GM08714 (cell line): Measurements from ENCODE around the gene ACSL3.

ENCODE experiments used
- H3K4me3 ChIP-seq: fragments of 200-500 bp; sonication (Bioruptor generic); 2 replicates; pipeline ENCODE4 v1.5.1; 2014; ENCODE audit warnings: mild to moderate bottlenecking, low read length, inconsistent platforms
- ZNF274 ChIP-seq: IDR thresholded peaks from 2 replicates; pipeline ENCODE4 v1.6.1; 2012; ENCODE audit warnings: mild to moderate bottlenecking, low read depth, low read length

The ACSL3 gene

DNA sequence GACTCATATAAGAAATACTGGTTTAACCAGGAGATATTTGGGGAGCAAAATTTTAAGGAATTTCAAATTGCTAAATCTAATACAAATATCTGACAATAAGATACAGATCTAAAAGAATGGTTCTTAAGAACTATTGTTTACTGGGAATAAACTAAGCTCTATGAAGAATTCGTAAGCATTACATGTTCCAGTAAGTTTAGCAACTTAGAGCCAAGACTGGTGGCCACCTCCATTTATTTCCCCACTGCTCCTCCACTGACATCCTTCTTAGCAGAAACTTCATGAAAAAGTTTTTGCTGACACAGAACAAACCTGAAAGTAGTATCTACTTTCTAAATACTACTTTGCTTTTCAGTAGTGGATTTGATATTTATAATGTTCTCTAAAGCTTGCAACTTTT, 83.0 kb downstream of the ACSL3 start:
- H3K4me3 ChIP-seq, result no peak overlapping the region
- TF ChIP-seq ZNF274, result no peak

DNA sequence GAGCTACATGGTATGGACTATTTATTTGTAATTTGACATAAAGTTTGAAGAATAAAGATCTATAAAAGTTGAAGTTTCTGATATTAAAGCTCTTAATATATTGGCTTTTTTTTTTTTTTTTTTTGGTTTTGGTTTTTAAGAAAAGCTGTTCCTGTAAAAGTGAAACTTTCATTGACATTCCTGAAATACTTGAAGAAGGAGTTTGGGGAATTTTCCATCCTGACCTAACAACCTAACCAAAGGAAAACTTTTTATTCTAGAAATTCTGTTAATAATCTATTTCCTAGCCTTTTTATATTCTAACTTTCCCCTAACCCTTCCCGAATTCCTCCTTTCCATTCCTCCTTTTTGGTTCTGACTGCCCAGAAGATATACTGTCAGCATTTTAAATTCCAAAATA, 83.7 kb downstream of the ACSL3 start:
- H3K4me3 ChIP-seq, result no peak overlapping the region
- TF ChIP-seq ZNF274, result no peak

DNA sequence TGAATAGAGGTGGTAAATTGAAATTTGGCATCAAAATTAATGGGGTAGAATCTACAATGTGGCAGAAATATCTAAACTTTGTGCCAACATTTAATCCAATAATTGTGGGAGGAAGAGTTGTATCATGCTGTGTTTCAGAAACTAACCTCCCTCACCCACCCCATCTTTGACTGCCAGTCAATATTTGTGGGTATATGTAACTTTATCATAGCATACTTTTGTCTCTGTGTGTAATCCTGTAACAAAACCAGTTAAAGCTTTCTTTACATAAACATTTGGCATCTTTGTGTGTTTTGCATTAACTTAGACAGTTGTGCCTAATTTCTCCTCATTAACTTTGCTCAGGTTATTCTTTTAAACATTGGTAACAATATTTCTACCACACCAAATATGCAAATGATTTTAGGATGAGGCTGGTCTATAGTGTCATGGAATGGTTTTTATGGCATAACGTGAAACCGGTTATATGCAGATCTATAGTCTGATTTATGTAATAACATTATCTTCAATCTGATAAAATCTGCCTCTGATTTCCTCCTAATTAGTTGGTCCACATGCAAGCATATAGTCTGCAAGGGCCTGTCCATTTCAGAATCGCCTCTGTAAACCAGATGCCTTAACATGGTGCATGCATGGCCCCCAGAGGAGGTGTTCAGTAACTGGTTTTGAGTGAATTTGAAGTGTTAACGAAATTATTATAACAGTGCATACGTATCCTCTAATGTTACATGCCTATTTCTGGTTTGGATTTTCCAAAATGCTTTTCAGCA, 84.3 kb downstream of the ACSL3 start:
- TF ChIP-seq ZNF274, result no peak

DNA sequence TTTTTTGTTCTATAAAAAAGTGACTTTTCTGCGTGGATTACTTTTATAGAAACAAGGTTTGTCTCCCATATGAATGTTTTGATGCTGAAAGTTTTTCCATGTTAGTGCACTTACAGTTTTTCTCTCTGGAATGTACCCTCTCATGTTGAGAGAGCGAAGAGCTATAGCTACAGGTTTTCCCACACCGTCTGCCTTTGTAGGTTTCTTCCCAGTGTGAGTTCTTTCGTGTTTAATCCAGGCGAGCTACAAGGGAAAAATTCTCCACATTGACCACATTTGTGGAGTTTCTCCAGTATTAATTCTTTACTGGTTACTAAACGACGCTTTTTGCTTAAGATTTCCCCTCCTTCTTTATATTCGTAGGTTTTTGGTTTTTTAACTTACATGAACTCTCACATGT, 85.1 kb downstream of the ACSL3 start:
- no peak for TF ChIP-seq ZNF274
- H3K4me3 ChIP-seq, result no peak overlapping the region

More for the DNA sequence above, 84.3 kb downstream of the ACSL3 start:
- H3K4me3 ChIP-seq, result no peak overlapping the region

- no peak overlapping the region for H3K4me3 ChIP-seq
- no peak for TF ChIP-seq ZNF274
These were observed 86.0 kb downstream of the ACSL3 start for GRCh38 chr2:222946700-222947287.

DNA sequence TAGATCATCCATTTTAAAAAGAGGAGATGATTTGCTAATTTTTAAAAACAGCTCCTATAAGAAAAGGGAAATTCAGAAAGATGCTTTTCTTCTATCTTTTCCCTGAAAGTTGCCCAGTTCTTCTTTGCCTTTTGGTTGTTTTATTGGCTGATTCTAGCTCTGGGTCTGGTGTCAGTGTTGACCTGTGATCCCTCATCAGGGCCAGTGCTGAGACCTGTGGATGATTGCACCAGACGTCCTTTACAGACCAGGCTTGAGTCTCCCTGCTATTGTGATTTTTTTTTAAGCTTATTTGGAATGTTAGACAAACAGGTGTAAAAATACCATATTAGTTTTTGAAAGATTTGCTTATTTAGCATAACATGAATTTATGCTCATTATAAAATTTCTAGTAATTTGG, 88.2 kb downstream of the ACSL3 start:
- no peak for TF ChIP-seq ZNF274
- no peak overlapping the region for H3K4me3 ChIP-seq

DNA sequence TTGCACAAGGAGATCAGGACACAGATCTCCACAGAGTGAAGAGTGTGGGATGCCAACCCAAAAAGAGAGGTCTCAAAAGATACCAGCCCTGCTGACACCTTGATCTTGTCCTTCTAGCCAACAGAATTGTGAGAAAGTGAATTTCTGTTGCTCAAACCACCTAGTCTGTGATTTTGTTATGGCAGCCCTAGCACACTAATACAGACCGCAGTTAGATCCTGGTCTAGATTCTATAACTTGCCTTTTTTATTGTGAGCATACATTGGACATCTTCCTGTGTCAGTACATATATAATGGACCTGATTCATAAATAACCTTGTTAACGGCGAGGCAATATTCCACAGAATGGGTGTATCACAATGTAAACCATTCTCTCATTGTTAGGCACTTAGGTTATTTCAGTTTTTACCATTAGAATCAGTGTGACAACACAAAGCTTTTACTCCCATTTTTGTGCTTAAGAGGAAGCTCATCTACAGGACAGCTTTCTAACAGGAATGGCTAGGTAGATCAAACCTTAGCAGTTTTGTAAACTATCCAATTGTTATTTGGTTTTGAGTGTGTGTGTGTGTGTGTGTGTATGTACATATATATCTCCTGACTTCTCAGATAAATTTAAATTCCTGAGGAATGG, 89.0 kb downstream of the ACSL3 start:
- H3K4me3 ChIP-seq, result no peak overlapping the region
- TF ChIP-seq ZNF274, result no peak

DNA sequence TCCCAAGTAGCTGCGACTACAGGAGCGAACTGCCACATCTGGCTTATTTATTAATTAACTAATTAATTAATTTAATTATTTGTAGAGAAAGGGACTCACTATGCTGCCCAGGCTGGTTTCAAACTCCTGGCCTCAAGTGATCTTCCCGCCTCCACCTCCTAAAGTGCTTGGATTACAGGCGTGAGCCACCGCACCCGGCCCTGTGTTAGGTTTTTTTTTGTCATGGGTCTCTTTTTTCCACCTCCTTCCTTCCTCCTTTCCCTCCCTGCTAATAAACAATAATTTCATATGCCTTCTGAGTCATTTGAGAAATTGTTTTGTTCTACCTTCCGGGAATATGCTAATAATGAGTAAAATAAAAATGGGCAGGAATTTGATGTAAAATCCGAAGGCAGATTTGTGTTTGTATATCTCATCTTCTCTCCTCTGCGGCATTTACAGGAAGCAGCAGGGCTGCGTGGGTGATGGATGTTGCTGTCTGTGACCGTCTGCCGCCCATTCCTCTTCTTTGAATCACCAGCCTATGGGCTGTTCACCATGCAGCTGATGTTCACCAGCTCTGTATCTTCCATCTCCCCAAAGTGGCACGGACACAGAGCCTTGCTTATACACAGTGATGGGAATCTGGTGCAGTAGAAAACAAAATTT, 89.9 kb downstream of the ACSL3 start:
- TF ChIP-seq ZNF274, result no peak
- H3K4me3 ChIP-seq, result no peak overlapping the region

DNA sequence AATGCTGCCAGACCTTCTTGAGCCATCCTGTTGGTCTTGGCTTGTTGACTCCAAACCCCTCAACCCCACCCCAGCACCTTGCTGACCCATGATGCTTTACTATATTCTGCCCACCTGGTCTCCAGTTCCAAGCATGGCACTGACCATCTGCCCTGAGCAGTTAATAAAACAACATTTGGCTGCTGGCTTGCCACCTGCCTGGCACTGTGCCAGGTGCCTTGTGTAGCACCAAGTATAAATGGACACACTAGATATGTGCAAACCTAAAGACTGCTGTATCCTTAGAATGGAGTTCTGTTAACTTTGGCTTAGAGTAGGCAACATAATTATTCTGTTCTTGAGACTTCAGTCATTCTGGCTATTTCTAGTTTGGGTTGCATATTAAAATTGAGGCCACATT, 91.4 kb downstream of the ACSL3 start:
- H3K4me3 ChIP-seq, result no peak overlapping the region
- no peak for TF ChIP-seq ZNF274

DNA sequence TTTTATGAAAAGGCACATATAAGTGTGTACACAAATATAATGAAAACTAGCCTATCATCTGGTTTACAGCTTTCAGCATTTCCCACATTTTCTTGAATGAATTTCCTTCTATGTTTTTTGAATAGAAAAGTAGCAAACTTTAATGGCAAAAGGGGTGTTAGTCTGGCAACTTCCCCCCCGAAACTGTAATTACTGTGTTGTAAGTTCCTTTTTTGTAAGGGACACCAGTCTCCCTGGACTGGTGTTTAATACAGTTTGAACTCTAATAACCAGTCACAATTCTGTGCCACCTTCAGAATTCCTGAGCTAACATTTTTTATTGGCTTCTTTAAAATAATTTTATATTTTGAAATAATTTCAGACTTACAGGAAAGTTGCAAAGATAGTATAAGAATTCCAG, 94.2 kb downstream of the ACSL3 start:
- TF ChIP-seq ZNF274, result no peak

GRCh38 chr2:222959358-222959757, 98.5 kb downstream of the ACSL3 start:
- no peak for TF ChIP-seq ZNF274
- H3K4me3 ChIP-seq, result no peak overlapping the region

More for the DNA sequence above, 94.2 kb downstream of the ACSL3 start:
- H3K4me3 ChIP-seq, result no peak overlapping the region

- H3K4me3 ChIP-seq, result no peak overlapping the region
These were observed 99.3 kb downstream of the ACSL3 start for GRCh38 chr2:222960126-222960525.

DNA sequence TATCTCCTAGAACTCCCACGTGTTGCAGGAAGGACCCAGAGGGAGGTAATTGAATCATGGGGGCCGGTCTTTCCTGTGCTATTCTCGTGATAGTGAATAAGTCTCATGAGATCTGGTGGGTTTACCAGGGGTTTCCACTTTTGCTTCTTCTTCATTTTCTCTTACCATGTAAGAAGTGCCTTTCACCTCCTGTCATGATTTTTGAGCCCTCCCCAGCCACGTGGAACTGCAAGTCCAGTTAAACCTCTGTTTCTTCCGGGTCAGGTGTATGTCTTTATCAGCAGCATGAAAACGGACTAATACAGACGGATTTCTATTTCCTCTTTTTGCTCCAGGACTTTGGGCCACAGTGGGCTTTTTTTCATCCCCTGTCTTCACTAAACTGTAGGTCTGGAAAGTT, 102.8 kb downstream of the ACSL3 start:
- no peak overlapping the region for H3K4me3 ChIP-seq
- TF ChIP-seq ZNF274, result no peak

More at GRCh38 chr2:222960126-222960525, 99.3 kb downstream of the ACSL3 start:
- TF ChIP-seq ZNF274, result no peak

GRCh38 chr2:222964376-222965031, 103.7 kb downstream of the ACSL3 start:
- no peak overlapping the region for H3K4me3 ChIP-seq
- no peak for TF ChIP-seq ZNF274

DNA sequence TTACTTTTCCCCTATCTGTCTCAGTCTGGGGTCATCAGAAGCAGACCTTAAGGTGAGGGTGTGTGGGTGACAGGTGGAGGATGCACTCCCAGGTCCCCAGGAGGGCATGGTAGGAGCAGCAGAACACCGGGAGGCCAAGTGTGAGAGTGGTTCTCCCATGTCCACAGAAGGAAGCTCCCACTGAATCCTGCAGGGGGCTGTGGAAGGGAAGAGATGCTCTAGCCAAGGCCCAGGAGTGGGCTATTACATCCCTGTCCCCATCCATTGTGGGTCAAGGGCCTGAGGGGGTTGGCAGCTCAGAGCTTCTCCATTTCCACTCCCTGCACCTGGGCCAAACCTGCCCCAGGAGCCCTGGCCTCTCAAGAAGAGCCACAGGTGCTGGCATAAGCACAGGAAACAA, 104.7 kb downstream of the ACSL3 start:
- TF ChIP-seq ZNF274, result no peak
- H3K4me3 ChIP-seq, result no peak overlapping the region
